Measurements from ENCODE around the gene SUN3. TPM values are rescaled to one million over a fixed set of nuclear protein-coding genes. Genes with fewer than 3 reads are reported as not detected.

SUN3 gene, protein sequence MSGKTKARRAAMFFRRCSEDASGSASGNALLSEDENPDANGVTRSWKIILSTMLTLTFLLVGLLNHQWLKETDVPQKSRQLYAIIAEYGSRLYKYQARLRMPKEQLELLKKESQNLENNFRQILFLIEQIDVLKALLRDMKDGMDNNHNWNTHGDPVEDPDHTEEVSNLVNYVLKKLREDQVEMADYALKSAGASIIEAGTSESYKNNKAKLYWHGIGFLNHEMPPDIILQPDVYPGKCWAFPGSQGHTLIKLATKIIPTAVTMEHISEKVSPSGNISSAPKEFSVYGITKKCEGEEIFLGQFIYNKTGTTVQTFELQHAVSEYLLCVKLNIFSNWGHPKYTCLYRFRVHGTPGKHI
- total RNA-seq: not detected

GRCh38 chr7:48028938-48029337 lies at the start of gene SUN3:
Gene SUN3, minus strand, starts transcription at chr7:48029107. Its CDS starts 169 bp downstream, at chr7:48028938.
- DNase-seq (ENCODE audit: low spot score) (no peak), ATAC-seq (no peak)
- intact Hi-C loops (cut with DNase I): no loop called here

DNA sequence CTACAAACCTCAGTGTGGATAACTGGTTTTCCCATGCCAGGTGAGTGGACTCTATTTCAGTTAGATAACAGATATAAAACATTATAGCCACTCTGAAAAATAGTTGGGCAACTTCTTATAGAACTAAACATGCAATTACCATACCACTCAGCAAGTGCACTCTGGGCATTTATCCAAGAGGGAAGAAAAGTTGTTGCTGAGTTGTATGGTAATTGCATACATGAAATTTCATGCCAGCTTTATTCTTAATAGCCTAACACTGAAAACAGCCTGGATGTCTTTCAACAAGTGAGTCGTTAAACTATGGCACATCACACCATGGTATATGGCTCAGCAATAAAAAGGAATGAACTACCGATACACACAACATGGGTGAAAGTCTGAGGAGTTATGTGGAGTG lies 49.6 kb upstream of the SUN3 start:
- intact Hi-C loops (cut with DNase I): no loop called here
- DNase-seq (ENCODE audit: low spot score) (no peak), ATAC-seq (no peak)

DNA sequence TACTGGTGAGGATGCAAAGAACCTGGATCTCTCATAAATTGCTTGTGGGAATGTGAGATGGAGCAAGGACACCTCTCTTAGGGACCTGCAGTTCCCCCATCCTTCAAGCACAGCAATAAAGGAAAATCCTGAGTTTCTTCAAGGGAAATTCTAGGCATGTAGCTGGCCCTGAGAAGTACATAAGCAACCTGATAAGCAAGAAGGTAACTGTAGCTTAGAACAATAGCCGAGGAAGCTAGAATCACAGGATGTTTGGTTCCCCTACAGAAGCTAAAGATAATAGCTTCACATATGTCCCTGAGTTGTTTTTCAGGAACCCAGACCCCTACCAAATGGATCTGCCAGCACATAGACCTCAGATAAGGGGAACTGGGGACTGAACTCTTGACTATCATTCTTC lies 48.5 kb upstream of the SUN3 start:
- DNase-seq (ENCODE audit: low spot score): no peak
- intact Hi-C loops (cut with DNase I): no loop called here
- no peak for ATAC-seq

GRCh38 chr7:48074204-48074654 lies 45.3 kb upstream of the SUN3 start:
- DNase-seq (ENCODE audit: low spot score) (no peak), ATAC-seq (no peak)
- intact Hi-C loops (cut with DNase I): no loop called here

DNA sequence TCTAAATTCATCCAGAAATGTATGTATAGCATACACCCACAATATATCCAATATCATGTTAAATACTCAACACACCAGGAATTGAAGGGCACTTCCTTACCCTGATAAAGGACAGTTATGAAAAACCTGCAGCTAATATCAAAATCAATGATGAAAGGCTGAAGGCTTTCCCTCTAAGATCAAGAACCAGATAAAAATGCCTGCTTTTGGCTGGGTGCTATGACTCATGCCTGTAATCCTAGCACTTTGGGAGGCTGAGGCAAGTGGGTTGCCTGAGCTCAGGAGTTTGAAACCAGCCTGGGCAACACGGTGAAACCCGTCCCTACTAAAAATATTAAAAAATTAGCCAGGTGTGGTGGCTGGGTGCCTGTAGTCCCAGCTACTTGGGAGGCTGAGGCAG lies 38.6 kb upstream of the SUN3 start:
- no peak for ATAC-seq
- intact Hi-C loops (cut with DNase I): no loop called here
- no peak for DNase-seq (ENCODE audit: low spot score)

DNA sequence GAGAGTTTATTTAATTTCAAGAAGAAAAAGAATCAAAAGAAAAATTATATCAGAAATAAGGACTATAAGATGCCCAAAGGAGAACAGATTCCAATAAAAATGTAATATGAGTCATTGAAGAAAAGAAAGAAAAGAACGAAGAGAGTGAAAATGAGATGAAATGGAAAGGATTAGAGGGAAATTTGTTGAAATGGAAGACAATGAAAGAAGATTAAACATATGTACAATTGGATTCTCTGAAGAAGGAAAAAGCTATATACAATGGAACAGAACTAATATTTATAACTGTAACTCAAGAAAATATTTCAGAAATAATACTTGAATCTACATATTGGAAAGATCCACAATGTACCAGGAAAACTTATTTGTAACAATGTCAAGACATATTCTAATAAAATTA lies 35.1 kb upstream of the SUN3 start:
- DNase-seq (ENCODE audit: low spot score) (no peak), ATAC-seq (no peak)
- intact Hi-C loops (cut with DNase I): no loop called here

- no peak for ATAC-seq
- intact Hi-C loops (cut with DNase I): no loop called here
- DNase-seq (ENCODE audit: low spot score): no peak
Observed at GRCh38 chr7:48059706-48060105, 30.8 kb upstream of the SUN3 start.

DNA sequence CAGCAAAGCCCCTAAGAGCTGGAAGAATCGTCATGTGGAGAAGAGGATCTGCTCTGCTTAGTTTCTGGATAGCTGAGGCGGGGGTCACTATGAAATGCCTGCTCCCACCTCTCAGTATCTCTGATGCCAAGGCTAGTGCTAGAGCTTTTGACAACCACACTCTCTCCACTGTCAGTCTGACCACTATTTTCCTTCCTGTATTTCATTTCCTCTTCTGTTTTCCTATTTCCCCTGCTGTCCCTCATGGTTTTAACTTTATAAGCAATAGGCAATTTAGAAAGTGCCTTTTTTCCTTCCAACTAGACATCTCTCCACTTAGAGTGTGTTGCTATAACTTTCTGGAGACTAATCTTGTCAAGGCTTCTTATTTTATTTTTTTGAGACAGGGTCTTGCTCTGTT lies 30.1 kb upstream of the SUN3 start:
- intact Hi-C loops (cut with DNase I): no loop called here
- DNase-seq (ENCODE audit: low spot score) (no peak), ATAC-seq (no peak)

- intact Hi-C loops (cut with DNase I): no loop called here
- DNase-seq (ENCODE audit: low spot score) (no peak), ATAC-seq (no peak)
Observed at GRCh38 chr7:48053736-48054135, 24.8 kb upstream of the SUN3 start.

- no peak for ATAC-seq
- intact Hi-C loops (cut with DNase I): no loop called here
- DNase-seq (ENCODE audit: low spot score): no peak
Observed at GRCh38 chr7:48052748-48053147, 23.8 kb upstream of the SUN3 start.

DNA sequence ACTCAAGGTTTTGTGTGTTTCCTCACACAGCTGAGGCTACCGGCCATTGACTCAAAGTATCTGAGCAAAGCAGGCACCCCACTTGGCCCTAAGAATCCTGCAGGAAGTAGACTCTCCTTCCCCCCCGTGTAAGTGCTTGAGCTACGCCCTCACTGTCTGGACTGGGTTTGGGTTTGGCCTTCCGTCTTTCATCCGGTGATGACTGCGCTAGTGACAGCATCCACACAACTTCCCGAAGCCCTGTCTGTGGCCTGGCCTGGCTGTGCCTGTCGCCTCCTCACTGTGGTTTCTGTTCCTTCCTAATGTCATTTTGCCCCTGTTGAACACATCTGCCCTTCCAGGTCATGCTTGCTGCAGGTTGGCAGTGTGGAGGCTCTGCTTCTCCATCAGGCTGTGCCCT lies 20.9 kb upstream of the SUN3 start:
- intact Hi-C loops (cut with DNase I): no loop called here
- DNase-seq (ENCODE audit: low spot score): no peak
- no peak for ATAC-seq

DNA sequence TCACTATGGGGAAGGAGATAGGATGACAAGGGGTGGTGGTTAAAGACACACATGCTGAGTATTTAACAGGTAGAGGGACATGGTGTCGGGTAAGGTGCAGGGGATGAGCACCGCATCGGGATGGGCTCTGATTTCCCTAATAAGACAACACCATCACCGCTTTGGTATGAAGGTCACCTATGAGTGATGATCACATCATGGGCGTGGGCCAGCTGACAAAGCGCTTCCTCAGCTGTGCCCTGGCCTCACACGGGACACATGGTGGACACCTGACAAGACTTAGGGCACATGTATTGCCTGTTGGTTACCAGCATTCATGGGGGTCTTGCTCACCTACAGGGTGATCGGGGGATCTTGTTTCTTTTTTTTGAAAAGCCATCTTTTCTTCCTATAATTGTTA lies 19.2 kb upstream of the SUN3 start:
- intact Hi-C loops (cut with DNase I): no loop called here
- ATAC-seq (no peak), DNase-seq (ENCODE audit: low spot score) (no peak)

- DNase-seq (ENCODE audit: low spot score) (no peak), ATAC-seq (no peak)
- intact Hi-C loops (cut with DNase I): no loop called here
Observed at GRCh38 chr7:48046458-48046857, 17.6 kb upstream of the SUN3 start.

DNA sequence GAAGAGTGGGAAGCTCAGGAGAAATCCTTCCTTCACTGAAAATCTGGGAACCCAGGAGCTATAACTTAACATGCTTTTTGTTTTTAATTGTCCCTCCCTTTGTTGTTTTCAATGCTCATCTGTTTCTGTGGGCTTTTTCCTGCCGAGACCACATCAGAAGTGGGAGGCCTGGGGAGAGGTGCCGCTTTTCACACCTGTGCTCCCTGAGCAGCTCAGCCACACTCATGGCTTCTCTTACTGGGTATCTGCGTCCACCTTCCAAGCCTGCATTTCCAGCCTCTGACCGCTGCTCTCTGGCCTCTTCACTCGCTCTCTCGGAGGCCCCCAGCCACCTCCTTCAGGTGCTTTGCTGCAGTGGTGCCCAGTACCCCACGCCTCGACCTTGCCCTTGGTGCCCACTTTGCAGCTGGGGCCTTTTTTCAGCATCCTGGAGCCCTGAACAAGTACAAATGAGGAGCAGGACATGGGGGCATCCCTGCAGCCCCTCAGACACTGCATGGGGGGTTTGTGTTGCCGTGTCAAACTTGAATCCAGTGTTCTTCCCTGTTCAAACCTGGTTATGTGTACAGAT lies 16.4 kb upstream of the SUN3 start:
- ATAC-seq (no peak), DNase-seq (ENCODE audit: low spot score) (no peak)
- intact Hi-C loops (cut with DNase I): no loop called here

DNA sequence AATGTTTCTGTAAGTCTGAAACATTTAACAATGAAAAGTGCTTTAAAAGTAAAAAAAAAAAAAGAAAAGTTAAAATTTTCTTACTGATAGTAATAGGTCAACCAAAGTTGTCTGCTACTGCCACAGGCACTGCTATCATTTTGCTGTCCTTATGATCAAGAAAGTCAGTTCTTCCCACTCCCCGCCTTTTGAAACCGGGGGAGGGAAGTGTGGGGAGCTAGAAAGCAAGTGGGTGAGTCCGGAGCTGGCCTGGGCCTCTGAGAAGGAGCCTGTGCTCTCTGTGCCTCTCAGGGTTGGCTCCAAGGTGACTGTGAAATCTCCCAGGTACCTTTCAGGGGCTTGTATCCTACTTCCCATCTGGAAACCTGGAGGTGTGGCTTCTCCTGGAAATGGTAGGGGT lies 13.7 kb upstream of the SUN3 start:
- DNase-seq (ENCODE audit: low spot score) (no peak), ATAC-seq (no peak)
- intact Hi-C loops (cut with DNase I): no loop called here

- DNase-seq (ENCODE audit: low spot score) (no peak), ATAC-seq (no peak)
- intact Hi-C loops (cut with DNase I): no loop called here
Observed at GRCh38 chr7:48042216-48042615, 13.3 kb upstream of the SUN3 start.

GRCh38 chr7:48041653-48041970 lies 12.7 kb upstream of the SUN3 start:
- ATAC-seq (no peak), DNase-seq (ENCODE audit: low spot score) (no peak)
- intact Hi-C loops (cut with DNase I): no loop called here

DNA sequence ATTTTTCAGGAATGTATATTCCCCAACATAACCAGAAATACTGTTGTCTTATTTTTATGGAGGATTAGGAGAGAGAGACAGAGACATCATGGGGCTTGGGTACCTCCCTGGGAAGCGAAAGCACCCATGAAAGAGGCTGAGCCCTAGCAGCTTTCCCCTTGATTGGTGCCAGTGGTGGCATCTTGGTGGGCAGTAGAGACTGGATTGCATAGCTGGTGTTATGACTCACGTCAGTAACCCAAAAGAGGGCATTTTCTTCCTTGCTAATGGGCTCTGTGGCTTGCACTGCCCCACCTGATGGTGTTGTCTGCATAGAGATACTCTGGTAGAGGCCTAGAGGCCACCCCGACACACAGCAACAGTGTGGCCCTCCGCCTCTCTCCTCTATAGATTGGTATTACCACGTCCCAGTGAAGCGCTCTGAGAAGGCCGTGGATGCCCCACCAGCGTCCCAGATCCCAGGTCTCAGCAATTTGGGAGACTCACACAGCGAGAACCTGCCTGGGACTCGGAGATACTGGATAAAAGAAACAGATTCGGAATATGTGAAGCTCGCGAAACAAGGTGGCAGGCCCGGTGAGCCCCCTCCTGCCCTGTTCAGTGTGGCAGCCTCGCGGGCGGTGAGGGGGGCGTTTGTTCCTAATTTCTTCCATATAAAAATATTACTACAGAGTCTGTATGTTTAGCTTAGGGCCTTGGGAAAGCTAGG lies 12.2 kb upstream of the SUN3 start:
- intact Hi-C loops (cut with DNase I): no loop called here
- ATAC-seq: no peak
- DNase-seq (ENCODE audit: low spot score): no peak

GRCh38 chr7:48038815-48039506 lies 10.1 kb upstream of the SUN3 start:
- no peak for DNase-seq (ENCODE audit: low spot score)

DNA sequence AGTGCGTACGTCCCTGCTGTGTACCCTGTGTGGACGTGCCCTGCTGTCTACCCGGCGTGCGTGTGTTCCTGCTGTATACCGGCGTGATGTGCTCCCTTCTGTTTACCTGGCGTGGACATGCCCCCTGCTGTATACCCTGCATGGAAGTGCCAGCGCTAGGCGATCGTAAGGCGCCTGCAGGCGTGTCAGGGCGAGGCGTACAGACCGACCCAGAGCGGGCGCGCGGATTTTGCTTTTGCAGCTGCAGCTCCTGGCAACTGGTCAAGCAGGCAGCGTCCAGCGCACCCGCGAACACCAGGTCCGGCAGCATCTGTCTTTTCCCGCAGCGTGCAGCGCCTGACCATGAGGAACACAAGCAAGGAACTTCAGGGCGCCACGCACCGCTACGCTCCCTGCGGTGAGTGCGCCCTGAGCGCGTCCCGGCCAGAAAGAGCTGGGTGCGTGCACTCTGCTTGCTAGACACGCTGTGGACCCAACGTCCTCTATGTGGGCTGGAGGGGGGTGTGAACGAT lies 7.1 kb upstream of the SUN3 start:
- peak; percentile 71 for DNase-seq (ENCODE audit: low spot score)
- intact Hi-C loops (cut with DNase I): no loop called here

More at GRCh38 chr7:48038815-48039506, 10.1 kb upstream of the SUN3 start:
- ATAC-seq: no peak
- intact Hi-C loops (cut with DNase I): no loop called here

More for the DNA sequence above, 7.1 kb upstream of the SUN3 start:
- peak; percentile 52 for ATAC-seq
